Measurements from ENCODE around the gene KRT33B. TPM values are rescaled to one million over a fixed set of nuclear protein-coding genes. Genes with fewer than 3 reads are reported as not detected.

The KRT33B gene
- total RNA-seq, 1 experiment from 2014 or later = not detected

- Histone ChIP-seq H3K36me3 (ENCODE audit: control insufficient read depth, insufficient read depth, low read length) (no peaks in the 10 kb centered on the region), H3K9me3 (ENCODE audit: control insufficient read depth, insufficient read depth, low read depth, low read length) (no peaks in the 10 kb centered on the region; the same call in 1 of the 2 replicates), H3K27ac (ENCODE audit: low read length) (no peak overlapping the region), H3K4me1 (ENCODE audit: control insufficient read depth, insufficient read depth, low read length) (no peaks in the 10 kb centered on the region), H3K27me3 (ENCODE audit: control insufficient read depth, insufficient read depth, low read length) (no peaks in the 10 kb centered on the region), H3K4me3 (ENCODE audit: low read depth in 2 of 2, low read length in 2 of 2) (no peak overlapping the region)
- ATAC-seq = no peak
- intact Hi-C loops (cut with micrococcal nuclease; ENCODE audit: unreplicated experiment) (no loop called here), in situ Hi-C loops (cut with HindIII; ENCODE audit: low pct_unique_long_range_greater_than_20kb, low sequenced_read_pairs) (no loop called here)
- POLR2A ChIA-PET = no interaction called here
- TF ChIP-seq SIN3A (IDR thresholded peaks at IDR 0.05; ENCODE audit: borderline replicate concordance, insufficient read depth, low read depth, low read length) = no peak
- no peak for TF ChIP-seq TCF7L2 (IDR thresholded peaks at IDR 0.05; ENCODE audit: low read depth, low read length)
- TF ChIP-seq CTCF (IDR thresholded peaks at IDR 0.05) = no peak
- CTCF ChIA-PET = no interaction called here
- no peak for DNase-seq (ENCODE audit: low read depth, low spot score)
- BruUV-seq (replicated peaks) = no TSS peak
Observed at GRCh38 chr17:41390411-41390938, 20.9 kb upstream of the KRT33B start.

- Histone ChIP-seq H3K27ac (ENCODE audit: low read length) (no peak overlapping the region), H3K27me3 (ENCODE audit: control insufficient read depth, insufficient read depth, low read length) (no peaks in the 10 kb centered on the region), H3K4me3 (ENCODE audit: low read depth in 2 of 2, low read length in 2 of 2) (no peak overlapping the region), H3K36me3 (ENCODE audit: control insufficient read depth, insufficient read depth, low read length) (no peaks in the 10 kb centered on the region), H3K9me3 (ENCODE audit: control insufficient read depth, insufficient read depth, low read depth, low read length) (no peaks in the 10 kb centered on the region; the same call in 1 of the 2 replicates), H3K4me1 (ENCODE audit: control insufficient read depth, insufficient read depth, low read length) (no peaks in the 10 kb centered on the region)
- CTCF ChIA-PET = no interaction called here
- DNase-seq (ENCODE audit: low read depth, low spot score) (no peak), ATAC-seq (no peak)
- TF ChIP-seq POLR2AphosphoS5 (IDR thresholded peaks at IDR 0.05; ENCODE audit: low read depth, low read length) = no peak
- no peak for TF ChIP-seq CTCF (IDR thresholded peaks at IDR 0.05)
- no peak for TF ChIP-seq REST (IDR thresholded peaks at IDR 0.05; ENCODE audit: insufficient read depth in 1 of 2, low read depth in 2 of 2, low read length in 1 of 2)
- TF ChIP-seq TCF7L2 (IDR thresholded peaks at IDR 0.05; ENCODE audit: low read depth, low read length) = no peak
- no peak for TF ChIP-seq SIN3A (IDR thresholded peaks at IDR 0.05; ENCODE audit: borderline replicate concordance, insufficient read depth, low read depth, low read length)
- BruUV-seq (replicated peaks) = no TSS peak
- POLR2A ChIA-PET = interaction anchor here (0.6 kb wide), 1 partner anchor 20 kb away, joined by 3 read pairs; no protein-coding TSS in a partner anchor
- intact Hi-C loops (cut with micrococcal nuclease; ENCODE audit: unreplicated experiment) = loop anchor here (10.0 kb wide), 1 partner anchor 57 kb away; the partner anchor contains the start of gene KRT38
- in situ Hi-C loops (cut with HindIII; ENCODE audit: low pct_unique_long_range_greater_than_20kb, low sequenced_read_pairs) = no loop called here
Observed at GRCh38 chr17:41387670-41388069, 18.1 kb upstream of the KRT33B start.

Data from Panc1 (cell line).